Skeletal muscle tissue (tissue), 4 donors: ENCODE measurements around the gene ADAMTS14. TPM values are rescaled to one million over a fixed set of nuclear protein-coding genes. Genes with fewer than 3 reads are reported as not detected.

ENCODE experiments used
- H3K27ac ChIP-seq: one replicate; pipeline ENCODE4 v1.7.0; 2013; ENCODE audit warnings: mild to moderate bottlenecking, low read depth, low read length, inconsistent platforms
- H3K27me3 ChIP-seq, 3 donors: one replicate each; pipeline ENCODE4 v1.7.0; 2013; ENCODE audit warnings: low read length in 3 of 3; ENCODE audit not compliant: control insufficient read depth in 3 of 3, insufficient read depth in 3 of 3
- H3K36me3 ChIP-seq, 3 donors: one replicate each; pipeline ENCODE4 v1.7.0; 2013; ENCODE audit warnings: low read length in 3 of 3; ENCODE audit not compliant: control insufficient read depth in 3 of 3, insufficient read depth in 3 of 3
- H3K4me1 ChIP-seq, 3 donors: one replicate each; pipeline ENCODE4 v1.7.0; 2013; ENCODE audit warnings: low read length in 3 of 3, mild to moderate bottlenecking in 3 of 3; ENCODE audit not compliant: control insufficient read depth in 3 of 3, insufficient read depth in 3 of 3
- H3K4me3 ChIP-seq, 3 donors: one replicate each; pipeline ENCODE4 v1.7.0; 2013; ENCODE audit warnings: low read length in 3 of 3
- H3K9ac ChIP-seq, 3 donors: one replicate each; pipeline ENCODE4 v1.7.0; 2013; ENCODE audit warnings: low read length in 3 of 3, mild to moderate bottlenecking in 3 of 3, moderate library complexity in 2 of 3, low read depth in 1 of 3
- H3K9me3 ChIP-seq, 3 donors: one replicate each; pipeline ENCODE4 v1.7.0; 2013; ENCODE audit warnings: low read length in 3 of 3; ENCODE audit not compliant: control insufficient read depth in 3 of 3
- total RNA-seq: library from RNA; depleted of rRNA; stranded (reverse); fragments of >200 nt; gene quantifications from one replicate; pipeline ENCODE4 v1.2.3, GENCODE V29; 2014
- donor health status: Osteomylitis.

Gene ADAMTS14
- total RNA-seq, 1 donor from 2014 or later, result 5.7 TPM

- H3K27ac ChIP-seq, result no peak overlapping the region
- peaks cover 0 to 9% (median 2%) of the 10 kb centered on the region in 3 donors for H3K4me1 ChIP-seq
- H3K9me3 ChIP-seq, result no peaks in the 10 kb centered on the region
- no peaks in the 10 kb centered on the region for H3K36me3 ChIP-seq
- no peak overlapping the region for H3K4me3 ChIP-seq
- H3K27me3 ChIP-seq, result peaks cover 4 to 13% (median 4%) of the 10 kb centered on the region in 3 donors
- H3K9ac ChIP-seq, result no peak overlapping the region
These were observed 108.5 kb downstream of the ADAMTS14 start for GRCh38 chr10:70780772-70781171.

- Histone ChIP-seq H3K4me3 (no peak overlapping the region), H3K4me1 (peaks cover 0 to 9% (median 2%) of the 10 kb centered on the region in 3 donors), H3K9me3 (no peaks in the 10 kb centered on the region), H3K27me3 (peaks cover 4 to 13% (median 4%) of the 10 kb centered on the region in 3 donors), H3K27ac (no peak overlapping the region), H3K9ac (no peak overlapping the region), H3K36me3 (no peaks in the 10 kb centered on the region)
These were observed 109.2 kb downstream of the ADAMTS14 start for GRCh38 chr10:70781461-70782051.

- Histone ChIP-seq H3K4me3 (no peak overlapping the region), H3K4me1 (peaks cover 0 to 9% (median 2%) of the 10 kb centered on the region in 3 donors), H3K36me3 (no peaks in the 10 kb centered on the region), H3K27me3 (peaks cover 4 to 13% (median 4%) of the 10 kb centered on the region in 3 donors), H3K27ac (no peak overlapping the region), H3K9me3 (no peaks in the 10 kb centered on the region), H3K9ac (no peak overlapping the region)
These were observed 109.9 kb downstream of the ADAMTS14 start for GRCh38 chr10:70782086-70782745.

DNA sequence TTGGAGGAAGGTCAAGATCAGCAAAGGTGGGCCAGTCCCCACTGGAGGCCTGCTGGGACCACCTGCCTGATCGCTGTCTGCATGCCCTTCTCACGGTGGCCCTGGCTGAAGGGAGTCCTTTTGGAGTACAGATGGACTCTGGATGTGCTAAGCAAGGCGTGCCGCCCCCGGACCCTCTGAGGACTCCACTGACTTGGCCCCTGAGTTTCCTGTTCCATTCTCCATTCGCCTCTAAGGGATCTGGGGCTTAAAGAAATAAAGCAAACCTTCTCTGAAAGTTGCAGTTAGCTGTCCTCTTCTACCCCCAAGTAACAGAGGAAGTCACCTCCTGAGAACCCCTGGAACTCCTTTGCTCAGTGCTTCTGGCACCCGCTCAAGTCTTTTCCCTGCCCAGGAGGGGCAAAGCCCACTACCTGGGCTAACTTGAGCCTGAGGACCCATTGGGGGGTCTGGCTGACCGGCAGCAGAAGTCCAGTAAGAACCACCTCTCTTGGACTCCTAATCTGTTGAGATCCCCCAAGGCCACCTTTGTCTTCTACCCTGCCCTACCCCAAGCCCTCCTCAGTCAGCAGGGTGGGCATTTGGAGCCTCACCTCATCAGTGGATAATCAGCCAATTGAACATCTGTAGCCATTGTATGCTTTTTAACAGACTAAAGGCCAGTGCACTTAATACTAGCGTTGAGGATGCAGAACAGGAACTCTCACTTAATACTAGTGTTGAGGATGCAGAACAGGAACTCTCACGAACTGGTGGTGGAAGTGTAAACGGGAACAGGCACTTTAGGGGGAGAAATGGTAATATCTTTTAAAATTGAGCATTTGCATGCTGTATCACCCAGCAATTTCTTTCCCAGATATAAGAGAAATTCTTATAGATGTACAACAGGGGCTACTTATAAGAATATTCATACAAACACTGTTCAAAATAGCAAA lies 110.7 kb downstream of the ADAMTS14 start:
- H3K9ac ChIP-seq, result no peak overlapping the region
- no peaks in the 10 kb centered on the region for H3K36me3 ChIP-seq
- H3K4me1 ChIP-seq, result peaks cover 0 to 9% (median 2%) of the 10 kb centered on the region in 3 donors
- peaks cover 0 to under 1% (median 0%) of the 10 kb centered on the region in 3 donors for H3K9me3 ChIP-seq
- peaks cover 4 to 12% (median 4%) of the 10 kb centered on the region in 3 donors for H3K27me3 ChIP-seq
- no peak overlapping the region for H3K27ac ChIP-seq
- H3K4me3 ChIP-seq, result no peak overlapping the region

DNA sequence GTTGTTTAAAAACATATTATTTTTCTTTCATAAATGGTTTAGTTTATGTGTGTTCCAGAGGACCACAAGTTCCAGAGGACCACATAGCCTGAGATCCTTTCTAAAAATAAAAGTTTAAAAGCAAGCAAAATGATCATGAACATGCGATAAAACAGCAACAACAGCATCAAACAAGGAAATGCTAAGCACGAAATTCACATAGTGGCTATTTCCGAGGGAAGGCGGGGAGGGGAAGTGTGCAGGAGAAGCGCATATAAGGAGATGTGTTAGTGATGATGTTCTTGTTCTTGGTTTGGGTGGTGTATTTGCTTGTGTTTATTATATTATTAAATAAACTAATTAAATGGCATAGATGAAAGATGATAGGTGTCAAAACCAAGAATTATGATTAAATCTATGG lies 111.7 kb downstream of the ADAMTS14 start:
- H3K9me3 ChIP-seq, result peaks cover 0 to 3% (median 0%) of the 10 kb centered on the region in 3 donors
- H3K9ac ChIP-seq, result no peak overlapping the region
- no peaks in the 10 kb centered on the region for H3K36me3 ChIP-seq
- H3K27me3 ChIP-seq, result peaks cover 4 to 11% (median 4%) of the 10 kb centered on the region in 3 donors
- peaks cover 0 to 7% (median 2%) of the 10 kb centered on the region in 3 donors for H3K4me1 ChIP-seq
- H3K4me3 ChIP-seq, result no peak overlapping the region
- no peak overlapping the region for H3K27ac ChIP-seq

- Histone ChIP-seq H3K9ac (no peak overlapping the region), H3K4me1 (peaks cover 0 to 2% (median 2%) of the 10 kb centered on the region in 3 donors), H3K27me3 (peaks cover 4 to 11% (median 4%) of the 10 kb centered on the region in 3 donors), H3K36me3 (no peaks in the 10 kb centered on the region), H3K9me3 (peaks cover 0 to 3% (median 0%) of the 10 kb centered on the region in 3 donors), H3K27ac (no peak overlapping the region), H3K4me3 (no peak overlapping the region)
These were observed 112.2 kb downstream of the ADAMTS14 start for GRCh38 chr10:70784471-70784870.

DNA sequence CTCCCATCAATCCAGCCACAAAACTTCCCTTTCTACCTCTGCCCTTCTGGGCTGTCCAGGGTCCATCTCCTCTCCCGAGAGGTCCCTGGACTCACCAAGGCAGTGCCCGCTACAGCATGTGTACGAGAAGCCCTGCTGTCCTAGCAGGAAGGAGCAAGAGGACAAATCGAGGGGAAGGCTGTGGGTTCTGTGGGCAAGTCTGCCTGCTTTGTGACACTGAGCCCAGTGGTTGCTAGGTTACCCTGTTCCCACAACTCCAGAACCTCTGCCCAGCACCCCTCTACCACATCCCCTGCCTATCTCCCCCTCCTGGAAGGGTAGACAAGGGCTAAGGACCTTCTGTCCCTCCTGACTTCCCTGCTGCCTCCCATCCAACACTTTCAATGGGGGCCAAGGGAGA lies 112.9 kb downstream of the ADAMTS14 start, which contains the start of gene TBATA:
Gene TBATA (minus strand): TSS at position 188 of the 400 bp plus-strand sequence. CDS start 1,998 bp downstream, outside the sequence.
- Histone ChIP-seq H3K4me3 (no peak within 1 kb of the TSS), H3K27me3 (peaks cover 4 to 11% (median 4%) of the 10 kb centered on the region in 3 donors), H3K27ac (no peak within 1 kb of the TSS), H3K9me3 (peaks cover 0 to 3% (median 0%) of the 10 kb centered on the region in 3 donors), H3K36me3 (no peaks in the 10 kb centered on the region), H3K4me1 (peaks cover 0 to 2% (median 2%) of the 10 kb centered on the region in 3 donors), H3K9ac (no peak within 1 kb of the TSS)

DNA sequence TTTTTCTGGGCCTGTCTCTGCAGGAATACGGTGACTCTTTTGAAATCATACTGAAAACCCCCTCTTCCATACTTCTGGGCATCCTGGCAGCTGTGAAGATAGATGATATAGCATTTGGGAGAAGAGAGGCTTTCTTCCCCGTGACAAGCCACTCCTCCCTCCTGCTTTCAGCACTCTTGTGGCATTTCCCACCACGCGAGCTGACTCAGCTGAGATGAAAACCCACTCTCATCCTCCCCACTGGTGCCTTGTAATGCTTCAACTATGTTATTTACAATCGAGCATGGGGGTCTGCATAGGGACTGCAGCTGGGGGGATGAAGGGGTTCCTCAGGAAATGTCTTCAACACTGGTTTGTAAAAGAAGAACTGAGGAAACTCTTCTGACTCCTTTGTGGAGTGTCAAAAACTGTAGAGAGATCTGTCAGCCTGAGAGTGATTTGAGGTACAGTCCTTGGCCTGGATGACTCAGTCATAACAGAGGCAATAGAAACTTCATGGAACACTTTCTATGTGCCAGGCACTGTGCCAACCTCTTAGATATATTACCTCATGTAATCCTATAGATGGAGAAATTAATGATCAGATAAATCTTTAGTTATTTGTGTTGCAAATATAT lies 114.6 kb downstream of the ADAMTS14 start:
- H3K27ac ChIP-seq, result no peak overlapping the region
- H3K9me3 ChIP-seq, result peaks cover 0 to 3% (median 0%) of the 10 kb centered on the region in 3 donors
- no peak overlapping the region for H3K9ac ChIP-seq
- peaks cover 0 to 2% (median 2%) of the 10 kb centered on the region in 3 donors for H3K4me1 ChIP-seq
- no peak overlapping the region for H3K4me3 ChIP-seq
- H3K27me3 ChIP-seq, result peaks cover 4 to 11% (median 4%) of the 10 kb centered on the region in 3 donors
- no peaks in the 10 kb centered on the region for H3K36me3 ChIP-seq

DNA sequence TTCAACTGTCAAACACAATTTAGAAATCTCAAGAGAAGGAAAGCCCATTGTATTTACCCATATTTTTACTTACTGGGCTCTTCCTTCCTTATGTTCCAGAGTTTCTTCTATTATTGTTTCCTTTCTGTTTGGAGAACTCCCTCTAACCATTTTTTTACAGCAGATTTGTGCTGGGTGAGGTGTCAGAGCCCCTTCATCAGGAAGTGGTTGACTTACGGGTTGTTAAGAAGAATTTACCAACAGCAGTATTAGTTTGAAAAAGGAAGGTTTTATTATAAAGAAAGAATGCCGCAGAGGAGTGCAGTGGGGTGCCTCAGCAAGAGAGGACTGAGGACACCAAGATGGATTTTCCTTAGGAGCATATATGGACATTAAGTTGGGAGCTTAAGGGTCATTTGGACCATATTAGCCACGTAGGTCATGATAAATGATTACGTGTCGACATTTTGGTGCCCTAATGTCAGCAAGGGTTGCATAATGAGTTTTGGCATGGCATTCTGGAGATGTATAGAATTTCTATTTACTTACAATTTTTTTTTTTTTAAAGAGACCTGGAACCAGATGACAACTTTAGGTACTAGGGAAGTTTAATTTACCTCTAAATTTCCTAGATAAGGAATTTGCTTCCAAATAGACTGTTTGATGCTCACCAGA lies 119.2 kb downstream of the ADAMTS14 start:
- no peaks in the 10 kb centered on the region for H3K36me3 ChIP-seq
- H3K9ac ChIP-seq, result no peak overlapping the region
- no peaks in the 10 kb centered on the region for H3K27me3 ChIP-seq
- H3K27ac ChIP-seq, result no peak overlapping the region
- no peak overlapping the region for H3K4me3 ChIP-seq
- H3K9me3 ChIP-seq, result peaks cover 0 to 3% (median 0%) of the 10 kb centered on the region in 3 donors
- no peaks in the 10 kb centered on the region for H3K4me1 ChIP-seq
